ENCODE data around the gene THOC5. TPM values are rescaled to one million over a fixed set of nuclear protein-coding genes. Genes with fewer than 3 reads are reported as not detected.

Gene THOC5
- total RNA-seq, 1 experiment from 2014 or later = 74.4 TPM

DNA sequence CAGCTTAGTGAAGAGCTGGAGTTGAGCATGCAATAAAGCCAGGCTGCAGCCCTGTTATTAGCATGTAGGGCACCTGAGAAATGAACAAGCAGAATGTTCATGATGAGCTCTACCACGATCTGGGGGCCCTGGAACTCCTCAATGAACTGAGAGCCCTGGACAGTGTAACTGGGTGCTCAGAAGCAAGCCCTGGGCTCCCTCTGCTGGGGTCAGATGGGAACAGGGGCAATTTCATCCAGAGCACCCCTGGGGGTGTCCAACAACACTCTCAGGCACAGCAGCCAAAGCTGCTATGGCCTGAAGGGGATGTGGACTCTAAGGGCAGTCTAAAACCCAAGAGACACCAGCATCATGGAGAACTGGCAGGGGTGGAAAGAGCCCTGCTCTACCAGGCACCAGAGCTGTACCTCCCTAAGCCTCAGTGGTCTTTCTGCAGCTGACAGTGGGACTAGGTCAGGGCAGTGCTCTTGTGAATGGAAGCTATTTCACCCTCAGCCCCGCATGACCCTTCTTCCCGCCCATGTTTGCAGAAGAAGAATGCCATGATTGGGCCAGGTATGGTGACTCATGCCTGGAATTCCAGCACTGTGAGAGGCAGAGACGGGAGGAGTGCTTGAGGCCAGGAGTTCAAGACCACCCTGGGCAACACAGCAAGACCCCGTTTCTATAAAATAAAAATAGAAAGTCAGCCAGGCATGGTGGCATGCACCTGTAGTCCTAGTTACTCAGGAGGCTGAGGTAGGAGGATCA, 28.9 kb downstream of the THOC5 start:
- H3K36me3 ChIP-seq (ENCODE audit: control insufficient read depth, insufficient read depth, low read length) = peaks cover 11% of the 10 kb centered on the region
- H3K27me3 ChIP-seq (ENCODE audit: control insufficient read depth, insufficient read depth, low read length) = no peaks in the 10 kb centered on the region
- H3K4me3 ChIP-seq (ENCODE audit: low read depth in 2 of 2, low read length in 2 of 2) = no peak overlapping the region
- ChIA-PET CTCF (interaction anchor here (0.6 kb wide), 1 partner anchor 32 kb away, joined by 3 read pairs; no protein-coding TSS in a partner anchor), POLR2A (no interaction called here)
- H3K4me1 ChIP-seq (ENCODE audit: control insufficient read depth, insufficient read depth, low read length) = no peaks in the 10 kb centered on the region
- intact Hi-C loops (cut with micrococcal nuclease; ENCODE audit: unreplicated experiment) = loop anchor here (5.0 kb wide), 1 partner anchor 127 kb away; no protein-coding TSS in a partner anchor
- in situ Hi-C loops (cut with HindIII; ENCODE audit: low pct_unique_long_range_greater_than_20kb, low sequenced_read_pairs) = no loop called here
- DNase-seq (ENCODE audit: low read depth, low spot score) = peak; percentile 10
- no peak overlapping the region for H3K27ac ChIP-seq (ENCODE audit: low read length)
- BruUV-seq (replicated peaks) = no TSS peak
- TF ChIP-seq SIN3A (IDR thresholded peaks at IDR 0.05; ENCODE audit: borderline replicate concordance, insufficient read depth, low read depth, low read length) = no peak
- no peak for TF ChIP-seq POLR2AphosphoS5 (IDR thresholded peaks at IDR 0.05; ENCODE audit: low read depth, low read length)
- TF ChIP-seq, protein P1, sequence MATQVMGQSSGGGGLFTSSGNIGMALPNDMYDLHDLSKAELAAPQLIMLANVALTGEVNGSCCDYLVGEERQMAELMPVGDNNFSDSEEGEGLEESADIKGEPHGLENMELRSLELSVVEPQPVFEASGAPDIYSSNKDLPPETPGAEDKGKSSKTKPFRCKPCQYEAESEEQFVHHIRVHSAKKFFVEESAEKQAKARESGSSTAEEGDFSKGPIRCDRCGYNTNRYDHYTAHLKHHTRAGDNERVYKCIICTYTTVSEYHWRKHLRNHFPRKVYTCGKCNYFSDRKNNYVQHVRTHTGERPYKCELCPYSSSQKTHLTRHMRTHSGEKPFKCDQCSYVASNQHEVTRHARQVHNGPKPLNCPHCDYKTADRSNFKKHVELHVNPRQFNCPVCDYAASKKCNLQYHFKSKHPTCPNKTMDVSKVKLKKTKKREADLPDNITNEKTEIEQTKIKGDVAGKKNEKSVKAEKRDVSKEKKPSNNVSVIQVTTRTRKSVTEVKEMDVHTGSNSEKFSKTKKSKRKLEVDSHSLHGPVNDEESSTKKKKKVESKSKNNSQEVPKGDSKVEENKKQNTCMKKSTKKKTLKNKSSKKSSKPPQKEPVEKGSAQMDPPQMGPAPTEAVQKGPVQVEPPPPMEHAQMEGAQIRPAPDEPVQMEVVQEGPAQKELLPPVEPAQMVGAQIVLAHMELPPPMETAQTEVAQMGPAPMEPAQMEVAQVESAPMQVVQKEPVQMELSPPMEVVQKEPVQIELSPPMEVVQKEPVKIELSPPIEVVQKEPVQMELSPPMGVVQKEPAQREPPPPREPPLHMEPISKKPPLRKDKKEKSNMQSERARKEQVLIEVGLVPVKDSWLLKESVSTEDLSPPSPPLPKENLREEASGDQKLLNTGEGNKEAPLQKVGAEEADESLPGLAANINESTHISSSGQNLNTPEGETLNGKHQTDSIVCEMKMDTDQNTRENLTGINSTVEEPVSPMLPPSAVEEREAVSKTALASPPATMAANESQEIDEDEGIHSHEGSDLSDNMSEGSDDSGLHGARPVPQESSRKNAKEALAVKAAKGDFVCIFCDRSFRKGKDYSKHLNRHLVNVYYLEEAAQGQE (IDR thresholded peaks at IDR 0.05; ENCODE audit: insufficient read depth in 1 of 2, low read depth in 2 of 2, low read length in 1 of 2) = no peak
- TF ChIP-seq, protein P2, sequence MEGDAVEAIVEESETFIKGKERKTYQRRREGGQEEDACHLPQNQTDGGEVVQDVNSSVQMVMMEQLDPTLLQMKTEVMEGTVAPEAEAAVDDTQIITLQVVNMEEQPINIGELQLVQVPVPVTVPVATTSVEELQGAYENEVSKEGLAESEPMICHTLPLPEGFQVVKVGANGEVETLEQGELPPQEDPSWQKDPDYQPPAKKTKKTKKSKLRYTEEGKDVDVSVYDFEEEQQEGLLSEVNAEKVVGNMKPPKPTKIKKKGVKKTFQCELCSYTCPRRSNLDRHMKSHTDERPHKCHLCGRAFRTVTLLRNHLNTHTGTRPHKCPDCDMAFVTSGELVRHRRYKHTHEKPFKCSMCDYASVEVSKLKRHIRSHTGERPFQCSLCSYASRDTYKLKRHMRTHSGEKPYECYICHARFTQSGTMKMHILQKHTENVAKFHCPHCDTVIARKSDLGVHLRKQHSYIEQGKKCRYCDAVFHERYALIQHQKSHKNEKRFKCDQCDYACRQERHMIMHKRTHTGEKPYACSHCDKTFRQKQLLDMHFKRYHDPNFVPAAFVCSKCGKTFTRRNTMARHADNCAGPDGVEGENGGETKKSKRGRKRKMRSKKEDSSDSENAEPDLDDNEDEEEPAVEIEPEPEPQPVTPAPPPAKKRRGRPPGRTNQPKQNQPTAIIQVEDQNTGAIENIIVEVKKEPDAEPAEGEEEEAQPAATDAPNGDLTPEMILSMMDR (IDR thresholded peaks at IDR 0.05) = no peak; the same call in 1 of the 2 replicates
- TF ChIP-seq TCF7L2 (IDR thresholded peaks at IDR 0.05; ENCODE audit: low read depth, low read length) = no peak
- H3K9me3 ChIP-seq (ENCODE audit: control insufficient read depth, insufficient read depth, low read depth, low read length) = no peaks in the 10 kb centered on the region
- peak; percentile 89 for ATAC-seq

DNA sequence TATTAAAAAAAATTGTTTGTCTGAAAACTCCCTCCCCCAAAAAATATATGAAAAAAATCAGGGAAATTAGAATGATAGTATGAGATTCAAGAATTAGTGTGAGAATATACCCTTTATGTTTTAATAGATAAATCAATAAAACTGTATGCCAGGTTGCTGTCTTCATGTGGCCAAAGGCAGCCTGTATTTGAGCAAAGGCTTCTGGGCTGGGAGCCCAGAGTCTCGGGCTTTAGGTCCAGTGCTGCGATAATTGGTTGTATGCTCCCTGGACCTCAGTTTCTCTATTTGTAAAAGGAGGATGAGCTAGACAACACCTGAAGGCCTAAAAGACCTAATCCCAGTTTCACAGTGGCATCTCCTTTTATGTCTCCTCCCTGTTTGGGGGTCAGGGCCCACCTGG, 29.8 kb downstream of the THOC5 start:
- DNase-seq (ENCODE audit: low read depth, low spot score) = no peak
- no peaks in the 10 kb centered on the region for H3K9me3 ChIP-seq (ENCODE audit: control insufficient read depth, insufficient read depth, low read depth, low read length)
- CTCF ChIA-PET = no interaction called here
- no peak overlapping the region for H3K27ac ChIP-seq (ENCODE audit: low read length)
- in situ Hi-C loops (cut with HindIII; ENCODE audit: low pct_unique_long_range_greater_than_20kb, low sequenced_read_pairs) (no loop called here), intact Hi-C loops (cut with micrococcal nuclease; ENCODE audit: unreplicated experiment) (loop anchor here (5.0 kb wide), 1 partner anchor 126 kb away; no protein-coding TSS in a partner anchor)
- no peak overlapping the region for H3K4me3 ChIP-seq (ENCODE audit: low read depth in 2 of 2, low read length in 2 of 2)
- no TSS peak for BruUV-seq (replicated peaks)
- no peaks in the 10 kb centered on the region for H3K4me1 ChIP-seq (ENCODE audit: control insufficient read depth, insufficient read depth, low read length)
- POLR2A ChIA-PET = no interaction called here
- no peak for ATAC-seq
- TF ChIP-seq, protein P1 (IDR thresholded peaks at IDR 0.05; ENCODE audit: insufficient read depth in 1 of 2, low read depth in 2 of 2, low read length in 1 of 2) = no peak
- TF ChIP-seq SIN3A (IDR thresholded peaks at IDR 0.05; ENCODE audit: borderline replicate concordance, insufficient read depth, low read depth, low read length) (no peak), TCF7L2 (IDR thresholded peaks at IDR 0.05; ENCODE audit: low read depth, low read length) (no peak), POLR2AphosphoS5 (IDR thresholded peaks at IDR 0.05; ENCODE audit: low read depth, low read length) (no peak)
- TF ChIP-seq, protein P2 (IDR thresholded peaks at IDR 0.05) = no peak
- H3K36me3 ChIP-seq (ENCODE audit: control insufficient read depth, insufficient read depth, low read length) = peaks cover 11% of the 10 kb centered on the region
- no peaks in the 10 kb centered on the region for H3K27me3 ChIP-seq (ENCODE audit: control insufficient read depth, insufficient read depth, low read length)

Measured in Panc1 (cell line).